HepG2 (cell line): Measurements from ENCODE around the gene GYPA. TPM values are rescaled to one million over a fixed set of nuclear protein-coding genes. Genes with fewer than 3 reads are reported as not detected.

Experiments used
- ATAC-seq: fragments of 200-7000 bp; cut with Tn5 transposase; 3 replicates; pipeline ENCODE4 v1.9.1; 2020; ENCODE audit warnings: mild to moderate bottlenecking, moderate library complexity
- BruUV-seq: library from RNA; stranded (reverse); fragments of 400-500 nt; replicated peaks from 2 replicates; lab custom pipeline; 2021; lab: Mats Ljungman, UMichigan
- CTCF ChIA-PET: fragments of 300-600 bp; formaldehyde crosslinking; extraction: SDS; loops from one replicate; lab custom pipeline; 2021; ENCODE audit warnings: low total read pairs, inconsistent platforms, low intra/inter-chr PET ratio; lab: Yijun Ruan, JAX
- POLR2A ChIA-PET: fragments of 350-600 bp; sonication (Branson Sonifier 250); formaldehyde crosslinking; loops from one replicate; lab custom pipeline; 2020; ENCODE audit warnings: antibody characterized with exemption, inconsistent platforms; lab: Yijun Ruan, JAX
- DNase-seq: peaks from one replicate; pipeline ENCODE4 v3.0.0-alpha.2; 2015; ENCODE audit warnings: low spot score
- FAIRE-seq: peaks from 3 replicates; lab custom pipeline; 2011; peaks lifted over from hg19 to GRCh38; lab: Jason Lieb, UNC
- H2AFZ ChIP-seq: one replicate; pipeline ENCODE4 v1.6.1; 2011; ENCODE audit warnings: low read length, inconsistent platforms
- H3K27ac ChIP-seq: fragments of 300-600 bp; 3 replicates; pipeline ENCODE4 v1.8.0; 2011; ENCODE audit warnings: mixed run types, mild to moderate bottlenecking, mixed read lengths, low read length, inconsistent platforms; ENCODE audit not compliant: insufficient read depth; ENCODE audit errors: extremely low read length
- H3K27me3 ChIP-seq, 2 experiments: fragments of 200-600 bp in 1 of 2; 2 replicates in 1 of 2; 3 replicates in 1 of 2; pipeline versions ENCODE4 v1.6.0 to v1.8.0; 2011; ENCODE audit warnings: low read length in 2 of 2, mild to moderate bottlenecking in 2 of 2, moderate library complexity in 2 of 2, inconsistent platforms in 1 of 2; ENCODE audit not compliant: insufficient read depth in 2 of 2, control insufficient read depth in 1 of 2
- H3K36me3 ChIP-seq, 2 experiments: fragments of 200-600 bp in 1 of 2; replicated peaks in 1 of 2; 2 replicates in 1 of 2; 3 replicates in 1 of 2; pipeline versions ENCODE4 v1.5.1 to v1.8.0; 2011; ENCODE audit warnings: low read length in 2 of 2, inconsistent platforms in 1 of 2; ENCODE audit not compliant: insufficient read depth in 2 of 2, control insufficient read depth in 1 of 2
- H3K4me1 ChIP-seq: 2 replicates; pipeline ENCODE4 v1.5.1; 2012; ENCODE audit warnings: low read length, inconsistent platforms; ENCODE audit not compliant: insufficient read depth
- H3K4me2 ChIP-seq: 2 replicates; pipeline ENCODE4 v1.6.0; 2011; ENCODE audit warnings: low read depth, low read length, inconsistent platforms
- H3K4me3 ChIP-seq, 3 experiments: fragments of 200-600 bp in 1 of 3; sonication (generic), shearing (Covaris generic) in 1 of 3; replicated peaks in 1 of 3; 2 replicates each; pipeline ENCODE4 v1.5.1; 2011 to 2016; ENCODE audit warnings: low read length in 3 of 3, inconsistent platforms in 2 of 3, low read depth in 2 of 3, mild to moderate bottlenecking in 2 of 3, control low read depth in 1 of 3, mixed read lengths in 1 of 3; ENCODE audit not compliant: insufficient read depth in 1 of 3
- H3K79me2 ChIP-seq: one replicate; pipeline ENCODE4 v1.6.1; 2011; ENCODE audit warnings: low read length, inconsistent platforms; ENCODE audit not compliant: insufficient read depth
- H3K9ac ChIP-seq: 2 replicates; pipeline ENCODE4 v1.6.0; 2011; ENCODE audit warnings: mild to moderate bottlenecking, low read depth, low read length, inconsistent platforms; ENCODE audit not compliant: insufficient read depth
- H3K9me3 ChIP-seq: 2 replicates; pipeline ENCODE4 v1.5.1; 2012; ENCODE audit warnings: mild to moderate bottlenecking, low read length
- H4K20me1 ChIP-seq: 2 replicates; pipeline ENCODE4 v1.6.0; 2011; ENCODE audit warnings: inconsistent platforms, mild to moderate bottlenecking, low read length, moderate library complexity; ENCODE audit not compliant: insufficient read depth
- CREB3 ChIP-seq: sonication (generic); formaldehyde crosslinking; IDR thresholded peaks from 2 replicates; pipeline ENCODE4 v1.5.0; 2020; ENCODE audit warnings: missing genetic modification reagents
- FOXK2 ChIP-seq: fragments of 450-650 bp; IDR thresholded peaks from 2 replicates; pipeline ENCODE4 v1.6.1; 2016
- MAFF ChIP-seq: IDR thresholded peaks from 2 replicates; pipeline ENCODE4 v1.6.1; 2011; ENCODE audit warnings: low read depth, low read length, improper control_type of control experiment
- MAFK ChIP-seq, 2 experiments: IDR thresholded peaks in 1 of 2; conservative IDR thresholded peaks in 1 of 2; 2 replicates each; pipeline ENCODE4 v1.6.1; 2011; ENCODE audit warnings: improper control_type of control experiment in 2 of 2, low read length in 2 of 2
- NFIC ChIP-seq: IDR thresholded peaks from 2 replicates; pipeline ENCODE4 v1.6.1; 2012; ENCODE audit warnings: mild to moderate bottlenecking, low read length, inconsistent platforms
- REPIN1 ChIP-seq: sonication (generic); formaldehyde crosslinking; IDR thresholded peaks from 2 replicates; pipeline ENCODE4 v1.8.0; 2022; ENCODE audit warnings: missing genetic modification reagents, low read depth, mild to moderate bottlenecking, borderline replicate concordance
- ZNF160 ChIP-seq: sonication (generic); formaldehyde crosslinking; IDR thresholded peaks from 2 replicates; pipeline ENCODE4 v1.8.0; 2022; ENCODE audit warnings: mild to moderate bottlenecking, inconsistent platforms, missing genetic modification reagents
- ZNF205 ChIP-seq: IDR thresholded peaks from 2 replicates; pipeline ENCODE4 v1.6.1; 2018; ENCODE audit warnings: missing biosample characterization, missing genetic modification reagents
- ZNF775 ChIP-seq: sonication (generic); formaldehyde crosslinking; IDR thresholded peaks from 2 replicates; pipeline ENCODE4 v1.4.0; 2020; ENCODE audit warnings: missing genetic modification reagents, mild to moderate bottlenecking, moderate library complexity, borderline replicate concordance
- WGBS: methylation state at CpG from one replicate; pipeline ENCODE4 v1.1.6; 2017; ENCODE audit warnings: low lambda C conversion rate; 5-methylcytosine and 5-hydroxymethylcytosine counted together
- in situ Hi-C: cut with HindIII; loops from 2 replicates; pipeline ENCODE4 v1.10.0; 2017; ENCODE audit warnings: low pct_unique_long_range_greater_than_20kb; ENCODE audit not compliant: extremely low pct_ligation_motif_present
- intact Hi-C: fragments of 100-400 bp; cut with micrococcal nuclease; formaldehyde crosslinking; loops from one replicate; pipeline ENCODE4 v1.10.0; 2022; ENCODE audit not compliant: unreplicated experiment
- polyA plus RNA-seq, 8 experiments: library from polyadenylated mRNA; depleted of rRNA in 3 of 8; stranded (reverse) in 7 of 8; unstranded in 1 of 8; fragments of >200 nt; fragmentation: Illumina TruSeq in 4 of 8; extraction: Trizol in 4 of 8; gene quantifications; 2 replicates each; pipeline versions ENCODE4 v1.2.1 to v1.2.3, GENCODE V29; 2011 to 2016; ENCODE audit warnings: low read depth in 4 of 8, missing spikeins in 1 of 8, mixed read lengths in 1 of 8; ENCODE audit not compliant: insufficient read depth in 1 of 8
- total RNA-seq, 5 experiments: library from RNA; depleted of rRNA; stranded (reverse); fragments of >200 nt; fragmentation: Illumina TruSeq; extraction: Trizol; gene quantifications; 2 replicates each; pipeline ENCODE4 v1.2.3, GENCODE V29; 2016; ENCODE audit warnings: low read depth in 1 of 5

GYPA gene
- total and polyA plus RNA-seq, 2 of the 13 experiments (the other 11 are each of a cell fraction or from before 2014, with no cell fraction given) = not detected

- no TSS peak for BruUV-seq
- ChIA-PET POLR2A (no interaction called here), CTCF (no interaction called here)
- H3K9me3 ChIP-seq = no peaks in the 10 kb centered on the region
- no peak overlapping the region for H2AFZ ChIP-seq
- no peak for DNase-seq
- no peaks in the 10 kb centered on the region for H3K4me1 ChIP-seq
- WGBS = 57% methylated on average over 3 of the region's 3 CpGs
- no peak overlapping the region for H3K9ac ChIP-seq
- no peak overlapping the region for H3K4me3 ChIP-seq
- in situ Hi-C loops (no loop called here), intact Hi-C loops (no loop called here)
- no peak overlapping the region for H3K4me2 ChIP-seq
- ATAC-seq = no peak
- H3K36me3 ChIP-seq = no peaks in the 10 kb centered on the region
- no peaks in the 10 kb centered on the region for H3K79me2 ChIP-seq
- H3K27ac ChIP-seq = no peak overlapping the region
- FAIRE-seq = no peak
- H3K27me3 ChIP-seq = no peaks in the 10 kb centered on the region
- TF ChIP-seq REPIN1 (CRISPR knock-in tag) (no peak), ZNF775 (CRISPR knock-in tag) (no peak), CREB3 (CRISPR knock-in tag) (no peak), NFIC (no peak), ZNF160 (CRISPR knock-in tag) (no peak), FOXK2 (no peak)
- no peaks in the 10 kb centered on the region for H4K20me1 ChIP-seq
These were observed 28.7 kb upstream of the GYPA start for GRCh38 chr4:144169211-144169610.

- H3K79me2 ChIP-seq = no peaks in the 10 kb centered on the region
- ChIA-PET POLR2A (no interaction called here), CTCF (no interaction called here)
- no peak overlapping the region for H3K9ac ChIP-seq
- intact Hi-C loops = no loop called here
- no peak overlapping the region for H3K4me2 ChIP-seq
- no peak overlapping the region for H2AFZ ChIP-seq
- H3K4me3 ChIP-seq = no peak overlapping the region
- 19% methylated on average over 2 of the region's 2 CpGs for WGBS
- no peaks in the 10 kb centered on the region for H3K36me3 ChIP-seq
- in situ Hi-C loops = no loop called here
- ATAC-seq = no peak
- no peaks in the 10 kb centered on the region for H3K9me3 ChIP-seq
- H3K4me1 ChIP-seq = no peaks in the 10 kb centered on the region
- no peak for FAIRE-seq
- no peak for DNase-seq
- BruUV-seq = no TSS peak
- no peaks in the 10 kb centered on the region for H4K20me1 ChIP-seq
- no peak overlapping the region for H3K27ac ChIP-seq
- no peaks in the 10 kb centered on the region for H3K27me3 ChIP-seq
- TF ChIP-seq MAFF (peak; percentile 65), MAFK (conservative IDR thresholded peaks at IDR 0.05 in 1 of 2, IDR thresholded peaks at IDR 0.05 in 1 of 2; ENCODE audit: low read length in 2 of 2) (peak; percentile 57 to 72; a peak in 3 of 4 replicates), ZNF205 (CRISPR knock-in tag) (no peak)
These were observed 13.5 kb upstream of the GYPA start for GRCh38 chr4:144154044-144154443.
